Suppressor macrophage treated with lipopolysaccharide for 4 hours (primary cell): ENCODE data around the gene EMC6.
A peak's percentile ranks its signal among the peaks of the same experiment; 100 is the strongest.

Source experiments
- DNase-seq: peaks from one replicate; pipeline ENCODE4 v3.0.0-alpha.2; 2020

The EMC6 gene

GRCh38 chr17:3668279-3669084 lies at the start of gene EMC6, which contains the start of gene TAX1BP3:
Gene EMC6, plus strand, starts transcription at chr17:3668812. Its CDS starts 335 bp downstream, at chr17:3669147.
Gene TAX1BP3, minus strand, starts transcription at chr17:3668578. Its CDS starts 52 bp downstream, at chr17:3668526.
- DNase-seq = peak; percentile 100

DNA sequence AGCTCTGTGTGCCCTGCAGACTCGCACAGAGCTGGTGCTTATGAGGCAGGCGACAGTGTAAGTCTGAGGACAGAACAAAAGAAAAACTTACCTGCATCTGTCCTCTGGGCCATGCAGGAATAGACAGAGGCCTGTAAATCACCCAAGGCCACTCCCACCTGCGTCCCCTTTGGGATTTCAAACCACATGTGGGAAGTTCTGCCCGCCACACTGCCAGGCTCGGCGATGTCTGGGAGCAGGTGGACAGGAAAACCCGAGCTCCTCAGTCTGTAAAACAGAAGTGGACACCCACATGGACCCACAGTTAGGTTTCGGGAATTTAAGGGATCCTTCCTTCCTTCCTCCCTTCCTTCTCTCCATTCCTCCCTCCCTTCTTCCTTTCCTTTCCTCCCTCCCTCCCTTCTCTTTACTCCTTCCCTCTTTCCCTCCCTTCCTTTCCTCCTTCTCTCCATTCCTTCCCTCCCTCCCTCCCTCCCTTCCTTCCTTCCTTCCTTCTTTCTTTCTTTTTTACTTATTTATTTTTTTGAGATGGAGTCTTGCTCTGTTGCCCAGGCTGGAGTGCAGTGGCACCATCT lies 47.4 kb upstream of the EMC6 start:
- no peak for DNase-seq

- no peak for DNase-seq
These were observed 45.5 kb upstream of the EMC6 start for GRCh38 chr17:3622977-3623594.

DNA sequence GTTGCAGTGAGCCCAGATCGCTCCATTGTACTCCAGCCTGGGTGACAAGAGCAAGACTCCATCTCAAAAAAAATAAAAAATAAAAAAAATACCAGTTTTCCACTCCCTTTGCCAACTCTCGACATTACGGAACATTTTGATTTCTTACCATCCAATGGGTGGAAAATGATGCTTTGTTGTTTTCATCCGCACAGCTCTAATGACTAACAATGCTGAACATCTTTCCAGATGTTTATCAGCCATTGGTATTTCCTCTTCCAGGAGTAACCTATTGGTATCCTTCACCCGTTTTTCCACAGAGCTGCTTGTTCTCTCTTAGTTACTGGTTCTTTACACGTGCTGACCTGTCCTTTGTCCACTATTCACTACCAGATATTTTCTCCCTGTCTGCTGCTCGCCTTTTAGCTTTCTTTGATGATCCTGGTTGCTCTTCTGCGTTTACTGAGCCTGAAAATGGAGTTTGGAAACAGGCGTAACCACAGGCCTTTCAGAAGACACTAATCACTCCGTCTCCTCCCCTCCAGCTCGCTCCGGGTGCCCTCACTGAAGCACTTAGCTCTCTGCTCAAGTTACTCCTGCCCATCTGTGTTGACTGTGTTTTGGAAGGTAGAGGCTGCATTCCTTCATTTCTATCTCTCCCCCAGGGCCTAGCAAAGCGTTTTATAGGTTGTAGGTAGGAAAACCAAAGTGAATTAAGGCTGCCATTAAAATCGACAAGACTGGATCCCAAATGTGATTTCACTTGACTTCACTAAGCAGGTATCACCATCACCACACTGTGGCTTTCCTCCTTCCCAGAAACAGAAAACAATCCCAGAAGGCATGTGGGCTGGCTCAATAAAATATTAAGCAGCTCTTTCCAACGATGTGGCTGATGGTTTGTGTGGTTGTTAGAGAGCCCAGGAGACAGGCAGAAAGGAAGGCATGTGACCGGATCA lies 41.5 kb upstream of the EMC6 start:
- no peak for DNase-seq

GRCh38 chr17:3627769-3628167 lies 40.8 kb upstream of the EMC6 start:
- no peak for DNase-seq

- peak; percentile 16 for DNase-seq
These were observed 37.8 kb upstream of the EMC6 start for GRCh38 chr17:3630781-3631180.

- no peak for DNase-seq
These were observed 36.3 kb upstream of the EMC6 start for GRCh38 chr17:3632287-3632686.

GRCh38 chr17:3635474-3636153 lies 33.0 kb upstream of the EMC6 start:
- no peak for DNase-seq

DNA sequence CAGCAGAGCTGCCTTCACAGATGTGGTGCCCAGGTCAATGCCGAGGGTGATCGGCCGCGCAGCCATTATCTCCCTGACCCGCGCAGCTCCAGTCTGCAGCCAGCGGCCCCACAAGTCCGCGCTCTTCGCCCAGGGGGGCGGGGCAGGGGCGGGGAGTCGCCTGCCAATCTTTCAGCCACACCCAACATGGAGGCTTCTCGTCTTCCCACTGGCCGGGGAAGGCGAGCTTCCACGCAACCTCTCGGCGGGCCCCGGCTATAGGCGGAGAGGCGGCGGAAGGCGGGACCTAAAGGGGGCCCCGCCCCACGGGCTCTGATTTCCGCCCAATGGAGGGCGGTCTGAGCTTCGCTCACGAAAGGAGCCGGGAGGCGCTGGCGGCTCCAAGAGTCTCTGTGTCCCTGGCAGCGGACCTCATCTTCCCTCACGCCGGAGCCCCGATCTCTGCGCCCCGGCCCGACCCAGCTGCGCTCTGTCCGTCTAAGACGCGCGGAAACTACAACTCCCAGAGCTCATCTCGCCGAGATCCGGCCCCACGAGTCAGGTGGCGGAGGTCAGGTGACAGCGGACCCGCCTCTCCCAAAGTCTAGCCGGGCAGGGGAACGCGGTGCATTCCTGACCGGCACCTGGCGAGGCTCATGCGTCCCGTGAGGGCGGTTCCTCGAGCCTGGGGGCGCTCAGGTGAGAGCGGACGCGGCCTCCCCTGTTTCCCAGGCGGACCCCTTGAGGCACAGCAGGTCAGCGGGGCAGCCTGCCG lies 32.3 kb upstream of the EMC6 start, which contains the start of the genes CTNS and SHPK:
Gene CTNS, plus strand, starts transcription at position 607 of the 754 bp plus-strand sequence. CDS start 3,447 bp downstream, outside the sequence.
Gene SHPK, minus strand, starts transcription at position 97 of the 754 bp plus-strand sequence. Its CDS starts 31 bp downstream, at position 66.
- DNase-seq = peak; percentile 98

DNA sequence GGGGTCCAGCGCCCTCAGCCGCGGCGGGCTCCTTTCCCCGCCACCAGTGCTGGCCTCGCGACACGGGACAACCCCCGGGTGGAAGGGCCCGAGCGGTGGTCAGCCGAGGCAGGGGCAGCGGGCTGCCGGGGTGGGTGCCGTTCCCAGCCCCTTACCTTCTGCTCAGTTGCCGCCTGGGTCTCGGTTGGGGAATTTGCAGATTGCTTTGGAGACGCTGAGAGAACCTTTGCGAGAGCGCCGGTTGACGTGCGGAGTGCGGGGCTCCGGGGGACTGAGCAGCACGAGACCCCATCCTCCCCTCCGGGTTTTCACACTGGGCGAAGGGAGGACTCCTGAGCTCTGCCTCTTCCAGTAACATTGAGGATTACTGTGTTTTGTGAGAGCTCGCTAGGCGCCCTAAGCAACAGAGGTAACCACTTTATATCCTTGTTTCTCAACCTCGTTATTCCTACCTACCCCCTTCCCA lies 31.7 kb upstream of the EMC6 start:
- DNase-seq = no peak

DNA sequence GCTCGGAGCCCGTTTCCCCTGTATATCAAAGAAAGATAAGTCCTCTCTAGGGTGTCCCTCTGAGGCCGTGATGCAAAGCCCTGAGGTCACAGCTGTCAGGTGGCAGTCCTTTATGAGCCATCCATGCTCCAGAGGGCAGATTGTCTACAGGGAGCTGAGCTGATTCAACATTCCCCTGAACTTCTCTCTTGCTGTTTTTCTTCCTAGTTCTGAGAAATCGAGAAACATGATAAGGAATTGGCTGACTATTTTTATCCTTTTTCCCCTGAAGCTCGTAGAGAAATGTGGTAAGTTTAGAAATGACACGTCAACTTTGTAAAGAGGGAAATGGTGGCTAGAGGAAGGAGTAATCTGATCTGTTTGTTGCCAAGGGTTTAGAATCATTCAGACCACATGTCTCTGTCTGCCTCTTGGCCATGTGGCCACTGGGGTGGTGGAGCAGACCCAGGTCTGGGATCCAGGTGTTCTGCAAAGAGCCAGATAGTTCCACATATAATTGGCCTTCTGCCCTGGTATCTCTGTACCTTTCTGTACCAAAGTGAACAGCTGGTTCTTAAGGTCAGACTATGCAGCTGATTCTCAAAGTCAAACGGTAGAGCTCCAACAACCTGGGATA lies 28.5 kb upstream of the EMC6 start:
- DNase-seq = peak; percentile 88

- no peak for DNase-seq
These were observed 27.6 kb upstream of the EMC6 start for GRCh38 chr17:3641014-3641413.

- no peak for DNase-seq
These were observed 26.7 kb upstream of the EMC6 start for GRCh38 chr17:3641717-3642486.

DNA sequence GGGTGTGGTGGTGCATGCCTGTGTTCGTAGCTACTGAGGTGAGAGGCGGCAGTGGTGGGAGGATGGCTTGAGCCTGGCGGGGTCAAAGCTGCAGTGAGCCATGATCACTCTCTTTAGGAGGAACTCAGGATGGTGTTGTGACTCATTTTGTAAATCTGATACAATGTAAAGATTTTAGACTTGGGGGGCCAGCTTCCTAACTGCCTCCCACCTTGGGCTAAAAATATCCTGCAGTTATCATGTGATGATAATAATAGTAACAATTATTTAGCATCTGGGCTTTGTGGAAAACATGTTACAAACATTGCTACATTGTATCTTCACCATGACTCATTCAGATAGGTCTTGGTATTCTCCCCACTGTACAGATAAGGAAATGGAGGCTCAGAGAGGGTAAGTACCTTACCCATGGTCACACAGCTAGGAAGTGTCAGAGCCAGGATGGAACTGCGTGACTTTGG lies 24.7 kb upstream of the EMC6 start:
- DNase-seq = peak; percentile 24

GRCh38 chr17:3645310-3645709 lies 23.3 kb upstream of the EMC6 start:
- no peak for DNase-seq

GRCh38 chr17:3647251-3647650 lies 21.4 kb upstream of the EMC6 start:
- no peak for DNase-seq

GRCh38 chr17:3647769-3648555 lies 20.6 kb upstream of the EMC6 start:
- DNase-seq = peak; percentile 58

DNA sequence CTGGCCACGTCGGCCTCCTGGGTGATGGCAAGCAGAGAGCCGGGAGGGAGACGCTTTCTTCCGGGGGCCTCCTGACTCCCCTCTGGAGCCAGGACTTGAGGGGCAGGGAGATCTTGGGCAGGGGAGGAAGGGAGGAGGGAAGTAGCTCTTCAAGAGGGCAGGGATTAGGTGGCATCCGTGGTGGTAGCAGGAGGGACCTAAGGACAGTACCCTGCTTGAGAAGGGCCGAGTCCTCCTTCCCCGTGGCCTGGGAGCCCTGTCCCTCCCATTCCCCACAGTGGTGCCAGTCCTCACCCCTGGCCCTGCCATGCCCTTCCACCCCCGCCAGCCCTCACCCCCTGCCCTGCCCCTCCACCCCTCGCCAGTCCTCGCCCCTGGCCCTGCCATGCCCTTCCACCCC lies 12.8 kb upstream of the EMC6 start:
- DNase-seq = no peak

GRCh38 chr17:3656353-3656752 lies 12.3 kb upstream of the EMC6 start:
- DNase-seq = no peak
